HG03521 (cell line): ENCODE data around the gene NCOA4.
"Not testable (repeated sequence)": the region's sequence is repeated elsewhere in the genome, so short reads cannot be mapped to it uniquely, and the experiment has no call there.

Experiments used
- ATAC-seq: cut with Tn5 transposase; IDR thresholded peaks from one replicate; pipeline ENCODE4 v1.9.1; 2021; ENCODE audit warnings: mild to moderate bottlenecking, moderate library complexity; ENCODE audit not compliant: unreplicated experiment

Gene NCOA4

DNA sequence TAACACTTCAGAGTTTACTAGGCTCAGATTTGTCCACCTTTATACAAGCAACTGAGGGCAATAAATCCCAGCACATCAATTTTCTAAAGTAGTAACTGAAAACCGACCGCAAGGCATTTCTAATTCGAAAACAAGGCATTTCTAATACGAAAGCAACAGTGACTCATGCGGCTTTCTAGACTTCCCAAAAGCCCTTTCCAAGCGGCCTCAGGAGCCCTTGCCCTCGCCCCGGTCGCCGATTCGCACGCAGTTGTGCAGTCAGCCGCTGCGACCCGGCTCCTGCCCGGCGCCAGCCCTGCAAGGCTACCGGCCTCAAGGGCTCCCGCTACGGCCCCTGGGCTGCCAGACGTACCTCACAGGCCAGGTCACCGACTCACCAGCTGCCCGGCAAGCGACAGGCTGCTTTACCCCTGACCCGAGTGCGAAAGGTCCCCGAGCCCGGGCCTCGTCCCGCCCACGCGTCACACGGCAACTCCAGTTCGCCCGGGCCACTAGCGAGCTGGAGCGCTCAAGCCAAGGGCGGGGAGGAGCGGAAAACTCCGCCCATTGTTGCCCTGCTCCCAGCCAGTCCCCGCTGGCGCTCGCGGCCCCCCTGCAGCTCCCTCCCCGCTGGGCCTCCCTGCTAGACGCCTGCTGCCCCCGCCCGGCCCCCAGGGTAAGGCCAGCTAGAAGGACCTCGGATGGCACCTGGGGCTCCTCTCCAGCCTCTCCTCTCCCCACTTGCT lies 7.3 kb downstream of the NCOA4 start:
- ATAC-seq: peak; percentile 97

- no peak for ATAC-seq
Observed at GRCh38 chr10:46020344-46020657, 10.1 kb downstream of the NCOA4 start.

DNA sequence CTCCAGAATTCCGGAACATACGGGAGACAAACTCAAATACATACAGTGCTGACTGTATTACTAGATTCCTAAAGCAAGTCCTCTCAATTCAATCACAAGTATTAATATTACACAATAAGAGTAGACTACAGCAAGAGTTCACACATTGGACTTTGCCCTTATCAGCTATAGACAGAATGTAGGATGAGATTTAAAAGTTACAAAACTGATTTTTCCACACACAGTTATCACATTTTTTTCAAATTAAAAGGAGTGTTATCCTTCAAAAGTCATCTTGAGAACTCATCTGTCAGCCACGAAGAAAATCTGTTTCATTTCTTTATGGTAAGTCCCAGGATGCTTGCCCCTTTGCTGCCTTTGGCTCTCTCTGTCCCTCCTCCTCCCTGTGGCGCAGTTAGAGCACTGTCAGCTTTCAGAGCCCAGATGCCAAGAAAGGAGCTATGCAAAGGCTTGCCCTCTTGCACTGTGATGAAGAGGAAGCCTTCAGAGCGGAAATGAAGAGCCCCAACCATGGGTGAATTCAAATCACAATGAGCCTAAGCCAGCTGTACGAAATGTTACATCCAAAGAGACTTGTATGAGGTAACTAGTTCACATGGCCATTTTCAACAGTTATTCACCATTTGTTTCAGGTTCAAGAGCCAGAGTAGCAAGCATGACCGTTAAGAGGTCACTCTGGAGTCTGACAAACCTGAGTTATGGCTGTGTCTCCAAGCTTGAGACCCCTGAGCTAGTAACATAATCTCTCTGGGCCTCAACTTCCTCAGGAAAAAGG lies 10.7 kb downstream of the NCOA4 start:
- no peak for ATAC-seq

- ATAC-seq: no peak
Observed at GRCh38 chr10:46019177-46019528, 11.3 kb downstream of the NCOA4 start.

DNA sequence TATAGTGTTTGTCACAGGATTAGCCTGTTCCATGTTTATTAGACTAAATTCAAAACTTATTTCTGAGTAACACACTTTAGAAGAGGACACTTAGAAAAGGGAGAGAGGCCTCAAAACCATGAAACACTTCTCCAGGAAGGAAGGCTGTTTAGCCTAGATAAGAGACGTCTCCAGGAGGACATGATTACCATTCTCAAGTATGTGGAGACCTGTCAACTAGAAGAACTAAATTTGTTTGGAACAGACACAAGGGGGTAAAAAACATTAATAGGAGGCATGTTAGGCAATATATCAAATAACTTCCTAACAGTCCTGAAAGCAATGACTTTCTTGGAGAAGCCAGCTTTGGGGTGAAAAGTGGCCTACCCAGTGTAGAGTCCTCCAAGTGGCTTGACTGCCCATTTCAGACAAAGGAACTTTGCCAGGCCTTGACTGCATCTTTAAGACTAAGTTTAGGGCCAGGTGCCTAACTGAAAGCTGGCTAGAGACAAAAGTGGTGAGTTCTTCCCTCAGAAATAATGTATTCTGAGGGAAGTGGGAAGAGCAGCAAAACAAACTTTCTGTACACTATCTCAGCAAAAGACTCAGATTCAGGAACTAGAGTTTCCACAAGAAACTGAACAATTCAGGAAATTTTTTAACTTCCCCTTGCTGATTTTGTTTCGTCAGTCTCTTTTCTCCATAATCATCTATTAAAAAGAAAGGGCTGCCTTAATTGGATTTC lies 11.8 kb downstream of the NCOA4 start:
- ATAC-seq: no peak

DNA sequence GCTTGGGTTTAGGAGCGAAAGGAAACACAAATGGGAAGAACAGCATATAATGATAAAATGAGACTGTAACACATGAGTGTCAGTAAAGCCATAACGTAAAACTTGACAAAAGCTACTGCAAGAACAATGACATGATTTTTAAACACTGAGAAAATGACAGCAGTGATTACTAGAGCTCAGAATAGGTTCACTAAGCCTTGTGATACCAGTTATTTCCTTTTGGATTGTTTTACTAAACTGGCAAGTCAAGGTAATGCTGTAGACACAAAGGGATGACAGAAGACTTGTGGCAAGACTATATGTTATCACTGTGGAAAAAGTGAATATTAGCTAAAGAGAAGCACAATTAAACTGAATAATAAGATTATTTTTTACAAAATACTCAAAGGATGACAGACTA lies 12.7 kb downstream of the NCOA4 start:
- ATAC-seq: no peak

DNA sequence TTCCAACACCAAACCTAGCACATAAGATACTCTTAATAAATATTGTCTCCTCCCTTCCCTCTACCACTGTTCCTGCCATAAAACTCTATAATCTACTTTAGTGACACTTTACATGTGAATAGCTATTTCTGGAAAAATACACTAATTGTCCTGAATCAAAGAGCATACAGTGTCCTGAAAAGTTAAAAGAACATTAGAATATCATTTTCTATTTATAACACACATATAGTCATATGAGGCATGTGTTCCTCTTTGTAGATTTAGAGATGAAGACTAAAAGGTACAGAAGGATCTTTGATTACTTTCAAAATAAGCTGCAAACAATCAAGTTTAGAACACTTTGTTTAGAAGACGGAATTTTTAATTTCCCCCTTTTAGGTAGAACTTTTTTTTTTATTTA lies 13.6 kb downstream of the NCOA4 start:
- ATAC-seq: no peak

- no peak for ATAC-seq
Observed at GRCh38 chr10:46016190-46016589, 14.2 kb downstream of the NCOA4 start.

GRCh38 chr10:46014683-46015405 lies 15.6 kb downstream of the NCOA4 start:
- ATAC-seq: no peak

DNA sequence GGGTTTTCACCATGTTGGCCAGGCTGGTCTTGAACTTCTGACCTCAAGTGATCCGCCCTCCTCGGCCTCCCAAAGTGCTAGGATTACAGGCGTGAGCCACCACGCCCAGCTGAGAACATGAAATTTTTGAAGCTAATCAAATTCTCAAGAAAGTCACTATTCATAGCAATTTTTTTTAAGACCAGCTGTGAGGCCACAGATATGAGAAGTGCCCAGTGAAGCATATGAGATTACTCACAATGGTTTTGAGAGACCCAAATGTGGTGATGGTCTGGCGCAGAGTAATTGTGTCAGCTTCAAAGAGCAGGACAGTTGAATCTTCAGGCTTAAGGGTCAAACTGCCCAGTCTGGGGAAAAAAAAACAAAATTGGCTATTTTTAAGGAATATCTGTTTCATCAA lies 16.2 kb downstream of the NCOA4 start:
- no peak for ATAC-seq

- ATAC-seq: no peak
Observed at GRCh38 chr10:46012746-46013145, 17.7 kb downstream of the NCOA4 start.

GRCh38 chr10:46006219-46006618 lies 24.2 kb downstream of the NCOA4 start:
- no peak for ATAC-seq

DNA sequence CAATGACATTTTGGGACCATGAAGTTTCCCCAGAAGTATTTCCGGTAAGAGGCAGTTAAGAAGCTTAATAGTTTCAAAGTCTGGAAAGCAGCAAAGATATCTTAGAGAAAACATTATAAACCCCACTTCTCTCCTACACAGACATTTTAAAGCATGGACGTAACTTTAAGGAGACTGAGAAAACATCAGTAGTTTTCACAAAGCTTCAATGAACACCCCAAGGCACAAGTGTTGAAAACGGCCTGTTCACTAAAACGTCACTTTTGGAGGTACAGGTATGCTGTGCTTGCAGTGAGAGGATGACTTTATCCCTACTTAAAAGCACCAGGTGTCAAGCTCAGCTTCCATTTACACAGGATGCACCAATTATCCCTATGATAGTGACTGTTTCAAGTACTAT lies 25.0 kb downstream of the NCOA4 start:
- ATAC-seq: no peak

DNA sequence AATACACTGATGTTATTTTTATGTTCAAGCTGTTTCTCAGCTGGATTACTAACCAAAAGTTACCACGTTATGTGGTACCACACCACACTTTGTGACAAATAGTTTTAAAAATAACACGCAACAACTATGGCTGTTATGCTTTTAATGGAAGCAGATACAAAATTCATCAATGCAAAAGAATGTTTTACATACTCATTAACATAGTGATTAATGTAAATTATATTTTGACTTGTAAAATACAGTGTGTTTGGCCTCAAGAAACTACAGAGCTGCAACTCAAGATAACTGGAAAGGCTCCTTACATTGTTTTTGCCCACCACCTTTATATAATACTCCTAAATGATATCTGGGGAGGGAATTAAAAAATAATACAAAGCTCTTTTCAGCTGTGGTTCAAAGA lies 25.5 kb downstream of the NCOA4 start:
- no peak for ATAC-seq

- ATAC-seq: no peak
Observed at GRCh38 chr10:46002916-46003693, 27.3 kb downstream of the NCOA4 start.

DNA sequence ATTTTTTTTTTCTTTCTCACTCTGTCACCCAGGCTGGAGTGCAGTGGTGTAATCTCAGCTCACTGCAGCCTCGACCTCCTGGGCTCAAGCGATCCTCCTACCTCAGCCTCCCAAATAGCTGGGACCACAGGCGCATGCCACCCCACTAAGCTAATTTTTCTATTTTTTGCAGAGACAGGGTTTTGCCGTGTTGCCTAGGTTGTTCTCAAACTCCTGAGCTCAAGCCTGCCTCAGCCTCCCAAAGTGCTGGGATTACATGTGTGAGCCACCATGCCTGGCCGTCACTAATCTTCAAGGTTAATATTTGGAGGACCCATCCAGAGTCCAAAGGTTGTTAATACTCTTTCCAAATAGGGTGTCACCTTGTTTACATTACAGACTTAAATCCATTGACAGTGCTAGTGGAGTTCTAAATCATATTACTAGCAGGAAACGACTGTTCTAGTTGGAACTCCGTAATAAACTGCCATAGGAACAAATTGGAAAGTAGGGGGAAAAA lies 28.2 kb downstream of the NCOA4 start:
- ATAC-seq: not testable (repeated sequence)

GRCh38 chr10:46001187-46001756 lies 29.2 kb downstream of the NCOA4 start:
- no peak for ATAC-seq

DNA sequence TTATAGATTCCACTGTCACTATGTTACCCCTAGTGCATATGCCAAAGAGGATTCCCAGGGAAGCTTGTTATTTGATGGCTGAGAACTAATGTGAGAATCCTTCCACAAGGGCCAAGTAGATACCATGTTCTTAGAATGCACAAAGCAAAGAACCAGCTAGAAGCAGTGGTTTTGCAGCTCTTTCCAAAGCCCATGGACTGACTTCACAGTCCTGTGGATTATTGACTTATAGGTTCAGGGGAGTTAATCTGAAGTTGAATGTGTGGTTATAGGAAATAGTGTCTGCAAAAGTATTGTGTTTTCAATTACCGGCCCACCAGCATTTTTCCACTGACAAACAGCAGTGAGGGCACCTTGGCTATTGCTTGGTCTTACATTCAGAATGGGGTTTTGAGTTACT lies 29.9 kb downstream of the NCOA4 start:
- no peak for ATAC-seq

DNA sequence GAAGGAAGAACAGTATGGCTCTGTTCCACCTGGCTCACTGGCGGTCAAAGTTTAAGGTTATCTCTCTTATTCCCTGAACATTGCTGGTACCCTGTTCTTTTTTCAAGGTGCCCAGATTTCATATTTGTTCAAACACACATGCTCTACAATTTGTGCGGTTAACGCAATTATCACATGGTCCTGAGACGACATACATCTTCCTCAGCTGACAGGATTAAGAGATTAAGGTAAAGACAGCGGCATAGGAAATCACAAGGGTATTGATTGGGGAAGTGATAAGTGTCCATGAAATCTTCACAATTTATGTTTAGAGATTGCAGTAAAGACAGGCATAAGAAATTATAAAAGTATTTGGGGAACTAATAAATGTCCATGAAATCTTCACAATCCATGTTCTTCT lies 30.5 kb downstream of the NCOA4 start:
- ATAC-seq: not testable (repeated sequence)
